ENCODE data around the gene MADD. TPM values are rescaled to one million over a fixed set of nuclear protein-coding genes. Genes with fewer than 3 reads are reported as not detected.

MADD gene
- total RNA-seq, 1 donor from 2014 or later, result 9.0 TPM

GRCh38 chr11:47326198-47326597 lies 56.3 kb downstream of the MADD start:
- TF ChIP-seq CTCF (IDR thresholded peaks at IDR 0.05; ENCODE audit: insufficient read depth, low read length, severe bottlenecking), result no peak
- Histone ChIP-seq H3K27me3 (ENCODE audit: control insufficient read depth, insufficient read depth, low read length) (no peaks in the 10 kb centered on the region), H3K4me3 (ENCODE audit: low read depth, low read length) (no peak overlapping the region), H3K36me3 (ENCODE audit: control insufficient read depth, insufficient read depth, low read length) (peaks cover 14% of the 10 kb centered on the region)
- FAIRE-seq (no peak), DNase-seq (ENCODE audit: low read depth) (no peak)

- no peak for TF ChIP-seq CTCF (IDR thresholded peaks at IDR 0.05; ENCODE audit: insufficient read depth, low read length, severe bottlenecking)
- no peak overlapping the region for H3K4me3 ChIP-seq (ENCODE audit: low read depth, low read length)
- no peak for FAIRE-seq
- no peak for DNase-seq (ENCODE audit: low read depth)
- H3K27me3 ChIP-seq (ENCODE audit: control insufficient read depth, insufficient read depth, low read length), result no peaks in the 10 kb centered on the region
- H3K36me3 ChIP-seq (ENCODE audit: control insufficient read depth, insufficient read depth, low read length), result peaks cover 13% of the 10 kb centered on the region
These were observed 57.1 kb downstream of the MADD start for GRCh38 chr11:47327025-47327424.

- H3K27me3 ChIP-seq (ENCODE audit: control insufficient read depth, insufficient read depth, low read length), result no peaks in the 10 kb centered on the region
- no peak for TF ChIP-seq CTCF (IDR thresholded peaks at IDR 0.05; ENCODE audit: insufficient read depth, low read length, severe bottlenecking)
- peak; percentile 47 for FAIRE-seq
- no peak for DNase-seq (ENCODE audit: low read depth)
- H3K4me3 ChIP-seq (ENCODE audit: low read depth, low read length), result no peak overlapping the region
- peaks cover 13% of the 10 kb centered on the region for H3K36me3 ChIP-seq (ENCODE audit: control insufficient read depth, insufficient read depth, low read length)
These were observed 58.0 kb downstream of the MADD start for GRCh38 chr11:47327949-47328348.

- no peak for TF ChIP-seq CTCF (IDR thresholded peaks at IDR 0.05; ENCODE audit: insufficient read depth, low read length, severe bottlenecking)
- Histone ChIP-seq H3K4me3 (ENCODE audit: low read depth, low read length) (no peak overlapping the region), H3K27me3 (ENCODE audit: control insufficient read depth, insufficient read depth, low read length) (no peaks in the 10 kb centered on the region), H3K36me3 (ENCODE audit: control insufficient read depth, insufficient read depth, low read length) (peaks cover 13% of the 10 kb centered on the region)
- no peak for DNase-seq (ENCODE audit: low read depth)
- no peak for FAIRE-seq
These were observed 58.8 kb downstream of the MADD start for GRCh38 chr11:47328449-47329390.

GRCh38 chr11:47329431-47329986 lies 59.6 kb downstream of the MADD start:
- no peak for FAIRE-seq

More at GRCh38 chr11:47329431-47329986, 59.6 kb downstream of the MADD start:
- peaks cover 13% of the 10 kb centered on the region for H3K36me3 ChIP-seq (ENCODE audit: control insufficient read depth, insufficient read depth, low read length)
- H3K4me3 ChIP-seq (ENCODE audit: low read depth, low read length), result no peak overlapping the region
- no peaks in the 10 kb centered on the region for H3K27me3 ChIP-seq (ENCODE audit: control insufficient read depth, insufficient read depth, low read length)
- no peak for TF ChIP-seq CTCF (IDR thresholded peaks at IDR 0.05; ENCODE audit: insufficient read depth, low read length, severe bottlenecking)
- DNase-seq (ENCODE audit: low read depth), result no peak
